ENCODE results near the gene USP31.

GRCh38 chr16:23058576-23058975 lies 90.7 kb downstream of the USP31 start:
- no peak for TF ChIP-seq RAD21 (IDR thresholded peaks at IDR 0.05; ENCODE audit: low read depth)
- TF ChIP-seq TEAD4 (IDR thresholded peaks at IDR 0.05): no peak
- no peak for TF ChIP-seq TCF12 (IDR thresholded peaks at IDR 0.05; ENCODE audit: low read depth)
- no peak for TF ChIP-seq FOXM1 (IDR thresholded peaks at IDR 0.05; ENCODE audit: borderline replicate concordance, low read depth)
- TF ChIP-seq MAX (IDR thresholded peaks at IDR 0.05): no peak
- TF ChIP-seq EP300 (IDR thresholded peaks at IDR 0.05; ENCODE audit: borderline replicate concordance): no peak
